KOPT-K1 (cell line): Measurements from ENCODE around the gene NUCB1.

Experiments
- H3K27ac ChIP-seq: fragments of 200-600 bp; sonication (generic); 2 replicates; pipeline ENCODE4 v1.5.1; 2016; ENCODE audit warnings: antibody characterized with exemption, mild to moderate bottlenecking, low read depth, low read length; ENCODE audit not compliant: poor library complexity, severe bottlenecking
- H3K36me3 ChIP-seq: fragments of 200-600 bp; sonication (generic); 2 replicates; pipeline ENCODE4 v1.5.1; 2017; ENCODE audit warnings: antibody characterized with exemption, mild to moderate bottlenecking, low read length, moderate library complexity; ENCODE audit not compliant: insufficient read depth
- H3K9me3 ChIP-seq: fragments of 200-600 bp; sonication (generic); 2 replicates; pipeline ENCODE4 v1.5.1; 2017; ENCODE audit warnings: antibody characterized with exemption, low read length, mild to moderate bottlenecking; ENCODE audit not compliant: insufficient read depth, poor library complexity, severe bottlenecking

The NUCB1 gene

DNA sequence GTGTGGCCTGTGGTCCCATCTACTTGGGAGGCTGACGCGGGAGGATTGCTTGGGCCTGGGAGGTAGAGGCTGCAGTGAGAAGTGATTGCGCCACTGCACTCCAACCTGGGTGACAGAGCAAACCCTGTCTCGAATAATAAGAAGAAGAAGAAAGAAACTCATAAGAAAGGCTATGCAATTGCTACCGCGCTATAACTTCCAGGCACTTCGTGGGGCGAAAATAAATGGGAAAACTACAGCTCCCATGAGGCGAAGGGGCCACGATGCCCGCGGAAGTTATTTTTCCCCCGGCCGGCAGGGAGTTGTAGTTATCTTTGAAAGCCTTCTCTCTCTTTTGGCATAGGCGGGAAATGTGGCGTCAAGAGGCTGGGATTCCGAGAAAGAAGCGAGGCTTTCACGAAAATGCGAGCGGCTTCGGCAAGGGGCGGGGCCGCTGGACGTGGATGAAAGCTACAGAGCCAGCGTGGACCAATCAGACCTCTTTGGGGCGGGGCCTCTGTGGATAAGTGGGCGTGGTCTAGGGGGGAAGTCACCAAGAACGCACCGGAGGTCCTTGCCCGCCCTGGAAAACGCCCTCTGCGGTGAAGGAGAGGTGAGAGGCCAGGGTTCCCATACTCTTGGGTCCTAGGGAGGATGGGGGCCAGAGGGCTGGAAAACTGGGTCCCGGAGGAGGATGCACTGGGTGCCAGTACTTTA lies at the start of gene NUCB1:
Gene NUCB1 (plus strand): TSS at position 532 of the 696 bp plus-strand sequence. CDS start 485 bp downstream, outside the sequence.
- H3K27ac ChIP-seq: peak within 1 kb of the TSS; percentile 96
- H3K9me3 ChIP-seq: no peaks in the 10 kb centered on the region

GRCh38 chr19:48852292-48852691 lies 47.8 kb upstream of the NUCB1 start:
- Histone ChIP-seq H3K36me3 (no peaks in the 10 kb centered on the region), H3K27ac (no peak overlapping the region), H3K9me3 (no peaks in the 10 kb centered on the region)

More for the DNA sequence above, at the start of gene NUCB1:
- H3K36me3 ChIP-seq: peaks cover 19% of the 10 kb centered on the region

GRCh38 chr19:48853483-48853882 lies 46.6 kb upstream of the NUCB1 start:
- H3K27ac ChIP-seq: no peak overlapping the region
- no peaks in the 10 kb centered on the region for H3K9me3 ChIP-seq
- no peaks in the 10 kb centered on the region for H3K36me3 ChIP-seq

GRCh38 chr19:48854103-48854502 lies 46.0 kb upstream of the NUCB1 start:
- Histone ChIP-seq H3K36me3 (no peaks in the 10 kb centered on the region), H3K27ac (no peak overlapping the region), H3K9me3 (no peaks in the 10 kb centered on the region)

GRCh38 chr19:48856921-48857320 lies 43.2 kb upstream of the NUCB1 start:
- Histone ChIP-seq H3K36me3 (no peaks in the 10 kb centered on the region), H3K9me3 (no peaks in the 10 kb centered on the region), H3K27ac (no peak overlapping the region)

- H3K27ac ChIP-seq: no peak overlapping the region
Measured at GRCh38 chr19:48858984-48859710, 41.0 kb upstream of the NUCB1 start.

DNA sequence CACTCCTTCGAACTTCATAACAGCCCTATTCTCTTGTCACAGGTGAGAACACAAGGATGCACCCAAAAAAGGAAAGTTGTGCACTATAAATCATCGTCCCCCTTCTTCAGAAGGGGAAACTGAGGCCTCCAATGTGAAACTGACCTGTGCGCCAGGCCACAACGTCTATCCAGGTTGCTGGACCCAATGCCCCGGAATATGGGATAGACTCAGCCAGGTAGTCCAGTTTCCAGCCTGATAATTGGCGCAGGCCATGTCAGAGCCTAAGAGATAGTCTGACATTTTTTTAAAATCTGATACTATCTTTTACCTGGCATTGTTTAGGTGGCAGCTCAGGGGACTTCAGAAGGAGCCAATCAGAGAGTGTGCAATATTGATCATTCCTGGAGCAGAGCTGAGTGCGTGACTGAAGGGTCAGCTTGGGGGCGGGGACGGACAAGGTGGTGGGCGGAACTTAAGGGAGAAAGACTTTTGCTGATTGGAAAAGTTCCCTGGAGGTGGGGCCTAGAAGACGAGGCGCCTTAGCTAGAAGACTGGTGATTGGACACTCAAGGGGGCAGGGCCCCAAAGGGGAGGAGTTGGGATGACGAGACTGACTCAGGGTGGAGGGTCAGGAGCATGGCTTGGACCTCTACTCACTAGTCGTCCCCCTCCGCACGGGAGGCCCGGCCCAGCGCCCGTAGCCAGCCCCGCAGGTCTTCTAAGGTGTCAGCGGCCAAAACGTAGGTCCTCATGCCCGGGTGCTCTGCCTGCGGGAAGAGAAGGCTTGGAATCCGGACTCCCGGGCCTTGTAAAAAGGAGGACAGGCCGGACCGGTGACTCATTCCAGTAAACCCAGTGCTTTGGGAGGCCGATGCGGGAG lies 40.2 kb upstream of the NUCB1 start:
- no peak overlapping the region for H3K27ac ChIP-seq
- no peaks in the 10 kb centered on the region for H3K36me3 ChIP-seq
- H3K9me3 ChIP-seq: no peaks in the 10 kb centered on the region

More at GRCh38 chr19:48858984-48859710, 41.0 kb upstream of the NUCB1 start:
- Histone ChIP-seq H3K9me3 (no peaks in the 10 kb centered on the region), H3K36me3 (no peaks in the 10 kb centered on the region)

- Histone ChIP-seq H3K36me3 (no peaks in the 10 kb centered on the region), H3K9me3 (no peaks in the 10 kb centered on the region)
Measured at GRCh38 chr19:48861313-48861712, 38.8 kb upstream of the NUCB1 start.

GRCh38 chr19:48862827-48863226 lies 37.3 kb upstream of the NUCB1 start:
- H3K36me3 ChIP-seq: no peaks in the 10 kb centered on the region
- no peaks in the 10 kb centered on the region for H3K9me3 ChIP-seq
- H3K27ac ChIP-seq: no peak overlapping the region

More at GRCh38 chr19:48861313-48861712, 38.8 kb upstream of the NUCB1 start:
- no peak overlapping the region for H3K27ac ChIP-seq

- H3K9me3 ChIP-seq: no peaks in the 10 kb centered on the region
- H3K36me3 ChIP-seq: no peaks in the 10 kb centered on the region
- H3K27ac ChIP-seq: no peak overlapping the region
Measured at GRCh38 chr19:48866692-48867091, 33.4 kb upstream of the NUCB1 start.

DNA sequence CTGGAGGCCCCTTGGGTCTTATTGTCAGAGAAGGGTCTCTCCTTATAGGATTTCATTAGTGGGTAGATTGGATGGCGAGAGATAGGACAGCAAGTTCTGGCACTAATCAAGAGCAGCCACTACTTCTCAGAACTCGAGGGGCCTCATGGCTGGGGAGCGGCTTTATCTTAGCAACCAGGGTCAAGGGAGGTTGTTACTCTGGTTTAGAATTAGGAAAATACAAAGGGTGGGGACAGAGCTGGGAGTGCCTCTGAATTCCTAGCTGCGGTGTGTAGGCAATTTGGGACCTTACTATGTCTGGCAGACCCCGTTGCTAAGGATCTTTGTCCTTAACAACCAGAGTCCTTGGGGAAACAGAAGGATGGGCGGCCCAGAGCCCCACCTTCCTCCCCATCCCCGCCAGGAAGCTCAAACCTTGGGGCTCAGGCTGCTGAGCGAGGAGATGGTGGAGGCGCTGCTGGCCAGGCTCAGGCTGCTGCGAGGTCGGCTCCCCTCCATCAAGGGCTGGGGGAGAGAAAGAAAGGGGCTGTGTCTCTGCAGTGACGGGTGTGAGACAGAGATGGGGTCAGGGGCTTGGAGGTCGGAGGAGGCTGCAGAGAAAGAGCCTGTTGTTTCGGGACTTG lies 32.9 kb upstream of the NUCB1 start:
- no peak overlapping the region for H3K27ac ChIP-seq
- no peaks in the 10 kb centered on the region for H3K9me3 ChIP-seq
- no peaks in the 10 kb centered on the region for H3K36me3 ChIP-seq

DNA sequence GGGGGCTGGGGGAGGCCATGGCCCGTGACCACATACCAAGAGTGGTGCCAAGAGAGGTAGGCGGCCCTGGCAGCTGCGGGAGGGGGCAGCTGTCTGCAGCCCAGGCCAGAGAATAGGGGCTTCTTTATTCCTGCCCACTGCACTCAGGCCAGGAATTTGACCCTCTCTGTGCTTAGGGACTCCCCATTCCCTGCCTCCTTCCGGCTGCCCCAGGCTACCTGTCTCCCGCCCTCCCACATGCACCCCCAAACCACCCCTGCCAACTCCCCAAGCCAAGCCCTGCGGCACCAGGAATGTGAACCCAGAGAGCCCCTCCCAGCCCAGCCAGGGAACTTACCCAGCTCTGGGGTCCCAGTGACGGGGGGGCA lies 32.4 kb upstream of the NUCB1 start:
- Histone ChIP-seq H3K9me3 (no peaks in the 10 kb centered on the region), H3K27ac (no peak overlapping the region), H3K36me3 (no peaks in the 10 kb centered on the region)

GRCh38 chr19:48868114-48868886 lies 31.8 kb upstream of the NUCB1 start, which contains the start of gene PLEKHA4:
Gene PLEKHA4 (minus strand): TSS chr19:48868617. CDS start chr19:48867620, 997 bp downstream.
- H3K27ac ChIP-seq: no peak within 1 kb of the TSS
- no peaks in the 10 kb centered on the region for H3K9me3 ChIP-seq
- no peaks in the 10 kb centered on the region for H3K36me3 ChIP-seq

DNA sequence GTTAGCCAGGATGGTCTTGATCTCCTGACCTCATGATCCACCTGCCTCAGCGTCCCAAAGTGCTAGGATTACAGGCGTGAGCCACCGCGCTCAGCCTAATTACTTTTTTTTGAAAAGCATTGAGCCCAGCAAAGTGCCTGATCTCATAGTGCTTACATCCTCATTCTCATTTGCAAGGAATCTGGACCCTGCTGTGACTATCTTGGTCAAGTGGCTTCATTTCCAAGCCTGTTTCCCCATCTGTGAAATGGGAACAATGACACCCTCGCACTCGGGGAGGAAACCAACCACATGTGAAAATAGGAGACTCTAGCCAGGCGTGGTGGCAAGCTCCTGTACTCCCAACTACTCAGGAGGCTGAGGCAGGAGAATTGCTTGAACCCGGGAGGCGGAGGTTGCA lies 30.1 kb upstream of the NUCB1 start:
- Histone ChIP-seq H3K9me3 (no peaks in the 10 kb centered on the region), H3K36me3 (peaks cover 7% of the 10 kb centered on the region; the same call in 1 of the 2 replicates), H3K27ac (no peak overlapping the region)
